Measurements from ENCODE around the gene MTCL1. TPM values are rescaled to one million over a fixed set of nuclear protein-coding genes. Genes with fewer than 3 reads are reported as not detected.

MTCL1 gene
- total RNA-seq, 1 experiment from 2014 or later = 50.1 TPM

DNA sequence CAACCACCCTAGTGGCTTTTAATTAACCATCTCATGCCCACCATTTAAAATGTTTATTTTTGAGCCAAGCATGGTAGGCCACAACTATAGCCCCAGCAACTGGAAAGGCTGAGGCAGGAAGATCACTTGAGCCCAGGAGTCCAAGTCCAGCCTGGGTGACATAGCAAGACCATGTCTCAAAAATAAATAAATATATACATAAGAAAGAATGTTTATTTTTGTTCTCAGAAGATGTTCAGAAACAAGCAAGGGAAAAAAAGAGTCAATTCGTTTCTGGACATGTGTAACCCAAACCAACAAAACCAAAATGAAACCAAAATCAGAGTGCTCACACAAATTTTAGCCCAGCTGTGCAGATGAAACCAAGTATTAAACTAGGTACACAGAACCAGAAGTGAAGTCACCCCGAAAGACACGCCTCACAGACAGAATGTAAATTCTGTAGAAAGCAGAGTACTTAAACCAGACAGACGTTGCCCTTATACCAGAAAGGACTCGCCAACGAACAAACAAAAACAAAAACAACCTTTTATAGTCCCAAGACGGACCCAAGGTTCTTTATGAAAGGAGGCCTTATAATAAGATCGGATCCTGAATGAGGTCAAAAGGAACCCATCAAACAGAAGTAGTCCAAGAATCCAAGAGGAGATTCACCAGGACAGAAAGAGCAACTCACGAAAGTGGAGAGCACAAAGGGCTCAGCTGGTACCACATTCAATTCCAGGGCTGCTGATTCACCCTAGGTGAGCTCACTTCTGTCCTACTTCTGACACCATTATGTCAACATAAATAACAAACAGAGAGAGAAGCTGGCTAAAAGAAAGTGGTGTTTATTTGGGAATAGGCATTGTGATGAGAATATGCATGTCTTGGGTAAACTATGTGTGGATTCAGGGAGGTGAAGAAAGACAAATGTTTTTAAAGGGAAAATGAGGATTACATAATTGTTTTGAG is 31.8 kb upstream of the MTCL1 start:
- ATAC-seq (peak; percentile 88), DNase-seq (ENCODE audit: low read depth, low spot score) (peak; percentile 67)
- H3K27me3 ChIP-seq (ENCODE audit: control insufficient read depth, insufficient read depth, low read length) = no peaks in the 10 kb centered on the region
- no peaks in the 10 kb centered on the region for H3K36me3 ChIP-seq (ENCODE audit: control insufficient read depth, insufficient read depth, low read length)
- H3K4me3 ChIP-seq (ENCODE audit: low read depth in 2 of 2, low read length in 2 of 2) = peak overlapping the region in 1 of 2 experiments; percentile 27; a peak in 1 of 4 replicates
- POLR2A ChIA-PET = no interaction called here
- peaks cover 5% of the 10 kb centered on the region; the same call in 1 of the 2 replicates for H3K4me1 ChIP-seq (ENCODE audit: control insufficient read depth, insufficient read depth, low read length)
- no TSS peak for BruUV-seq (replicated peaks)
- TF ChIP-seq TCF7L2 (IDR thresholded peaks at IDR 0.05; ENCODE audit: low read depth, low read length) (no peak), POLR2AphosphoS5 (IDR thresholded peaks at IDR 0.05; ENCODE audit: low read depth, low read length) (no peak), SIN3A (IDR thresholded peaks at IDR 0.05; ENCODE audit: borderline replicate concordance, insufficient read depth, low read depth, low read length) (no peak), REST (IDR thresholded peaks at IDR 0.05; ENCODE audit: insufficient read depth in 1 of 2, low read depth in 2 of 2, low read length in 1 of 2) (no peak), CTCF (IDR thresholded peaks at IDR 0.05) (no peak)
- H3K9me3 ChIP-seq (ENCODE audit: control insufficient read depth, insufficient read depth, low read depth, low read length) = no peaks in the 10 kb centered on the region
- H3K27ac ChIP-seq (ENCODE audit: low read length) = no peak overlapping the region; the same call in 1 of the 2 replicates
- in situ Hi-C loops (cut with HindIII; ENCODE audit: low pct_unique_long_range_greater_than_20kb, low sequenced_read_pairs) (no loop called here), intact Hi-C loops (cut with micrococcal nuclease; ENCODE audit: unreplicated experiment) (no loop called here)
- CTCF ChIA-PET = no interaction called here

DNA sequence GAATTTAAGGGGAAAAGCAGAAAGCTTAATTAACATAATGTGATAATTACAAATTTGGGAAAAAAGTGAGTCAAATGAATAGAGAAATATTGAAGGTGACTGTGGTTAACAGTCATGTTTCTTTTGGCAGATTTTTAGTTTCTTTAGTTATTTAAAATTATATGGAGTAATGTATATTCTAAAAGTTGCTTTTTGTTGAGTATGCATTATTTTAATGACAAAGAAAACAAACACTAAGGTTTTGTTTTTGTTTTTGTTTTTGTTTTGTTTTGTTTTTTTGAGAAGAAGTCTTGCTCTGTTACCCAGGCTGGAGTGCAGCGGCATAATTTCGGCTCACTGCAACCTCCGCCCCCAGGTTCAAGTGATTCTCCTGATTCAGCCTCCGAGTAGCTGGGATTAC is 30.3 kb upstream of the MTCL1 start:
- in situ Hi-C loops (cut with HindIII; ENCODE audit: low pct_unique_long_range_greater_than_20kb, low sequenced_read_pairs) = no loop called here
- H3K36me3 ChIP-seq (ENCODE audit: control insufficient read depth, insufficient read depth, low read length) = no peaks in the 10 kb centered on the region
- TF ChIP-seq TCF7L2 (IDR thresholded peaks at IDR 0.05; ENCODE audit: low read depth, low read length) (no peak), CTCF (IDR thresholded peaks at IDR 0.05) (no peak), REST (IDR thresholded peaks at IDR 0.05; ENCODE audit: insufficient read depth in 1 of 2, low read depth in 2 of 2, low read length in 1 of 2) (no peak), SIN3A (IDR thresholded peaks at IDR 0.05; ENCODE audit: borderline replicate concordance, insufficient read depth, low read depth, low read length) (no peak), POLR2AphosphoS5 (IDR thresholded peaks at IDR 0.05; ENCODE audit: low read depth, low read length) (no peak)
- H3K4me1 ChIP-seq (ENCODE audit: control insufficient read depth, insufficient read depth, low read length) = peaks cover 5% of the 10 kb centered on the region; the same call in 1 of the 2 replicates
- ChIA-PET POLR2A (no interaction called here), CTCF (no interaction called here)
- H3K27ac ChIP-seq (ENCODE audit: low read length) = no peak overlapping the region
- no peaks in the 10 kb centered on the region for H3K9me3 ChIP-seq (ENCODE audit: control insufficient read depth, insufficient read depth, low read depth, low read length)
- intact Hi-C loops (cut with micrococcal nuclease; ENCODE audit: unreplicated experiment) = no loop called here
- no TSS peak for BruUV-seq (replicated peaks)
- no peak overlapping the region for H3K4me3 ChIP-seq (ENCODE audit: low read depth in 2 of 2, low read length in 2 of 2)
- ATAC-seq (no peak), DNase-seq (ENCODE audit: low read depth, low spot score) (no peak)
- no peaks in the 10 kb centered on the region for H3K27me3 ChIP-seq (ENCODE audit: control insufficient read depth, insufficient read depth, low read length)
